ENCODE results near the gene HEPACAM2.

The HEPACAM2 gene

DNA sequence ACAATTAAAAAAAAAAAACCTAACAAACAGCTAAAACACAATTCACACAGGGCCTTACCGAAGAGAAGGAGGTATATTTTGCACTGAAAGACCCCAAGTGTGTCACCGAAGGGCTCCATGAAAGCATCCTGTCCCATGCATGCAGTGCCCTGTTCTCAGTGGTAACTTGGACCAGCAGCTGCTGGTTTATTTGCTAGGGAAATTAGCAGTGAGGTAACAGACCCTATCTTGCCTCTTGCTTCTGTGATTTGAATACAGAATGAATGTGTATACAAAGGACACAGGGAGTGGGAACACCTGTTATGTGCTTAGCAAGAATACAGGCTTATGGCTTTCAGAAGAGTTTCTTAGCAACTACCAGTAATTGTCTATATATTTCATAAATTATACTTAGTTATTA, at the start of gene HEPACAM2:
TSS of gene HEPACAM2 (minus strand) at position 160 of the 400 bp plus-strand sequence.
- DNase-seq (ENCODE audit: low read depth): no peak

DNA sequence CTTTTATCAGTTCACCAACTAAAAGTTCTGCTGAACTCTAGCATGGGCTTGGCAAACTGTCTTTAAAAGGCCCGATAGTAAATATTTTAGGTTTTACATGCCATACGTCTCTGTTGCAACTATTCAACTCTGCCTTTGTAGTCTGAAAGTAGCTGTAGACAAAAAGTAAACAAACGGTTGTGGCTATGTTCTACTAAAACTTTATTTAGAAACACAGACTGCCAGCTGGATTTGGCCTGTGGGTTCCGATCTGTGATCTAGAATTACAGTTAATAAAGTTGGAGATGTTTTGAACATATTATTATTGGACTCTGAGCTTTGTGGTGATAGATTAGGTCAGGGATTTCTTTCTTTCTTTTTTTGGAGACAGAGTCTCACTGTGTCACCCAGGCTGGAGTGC, 39.0 kb upstream of the HEPACAM2 start:
- DNase-seq (ENCODE audit: low read depth): no peak

- DNase-seq (ENCODE audit: low read depth): no peak
Observed at GRCh38 chr7:93262535-93262934, 36.3 kb upstream of the HEPACAM2 start.

DNA sequence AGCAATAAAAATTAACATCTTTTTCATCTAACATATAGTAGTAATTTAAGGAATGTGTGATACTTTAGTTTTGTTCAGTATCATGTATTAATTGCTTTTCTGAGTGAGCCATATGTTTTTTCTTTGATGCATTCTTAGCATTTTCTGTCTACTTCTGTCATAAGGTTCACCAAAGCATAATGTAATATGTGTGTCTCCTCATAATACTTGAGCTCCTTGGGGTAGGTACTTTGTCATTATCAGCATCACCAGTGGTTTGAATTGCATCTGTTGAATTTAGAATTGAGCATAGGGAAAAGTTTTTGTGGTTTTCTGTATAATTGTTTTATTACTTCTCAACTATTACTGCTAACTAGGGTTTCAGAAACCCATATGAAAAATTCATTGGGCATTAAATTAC, 32.4 kb upstream of the HEPACAM2 start:
- DNase-seq (ENCODE audit: low read depth): no peak

GRCh38 chr7:93249491-93250148, 23.4 kb upstream of the HEPACAM2 start:
- no peak for DNase-seq (ENCODE audit: low read depth)

GRCh38 chr7:93245525-93246432, 19.5 kb upstream of the HEPACAM2 start:
- DNase-seq (ENCODE audit: low read depth): no peak

GRCh38 chr7:93242106-93242505, 15.8 kb upstream of the HEPACAM2 start:
- no peak for DNase-seq (ENCODE audit: low read depth)

DNA sequence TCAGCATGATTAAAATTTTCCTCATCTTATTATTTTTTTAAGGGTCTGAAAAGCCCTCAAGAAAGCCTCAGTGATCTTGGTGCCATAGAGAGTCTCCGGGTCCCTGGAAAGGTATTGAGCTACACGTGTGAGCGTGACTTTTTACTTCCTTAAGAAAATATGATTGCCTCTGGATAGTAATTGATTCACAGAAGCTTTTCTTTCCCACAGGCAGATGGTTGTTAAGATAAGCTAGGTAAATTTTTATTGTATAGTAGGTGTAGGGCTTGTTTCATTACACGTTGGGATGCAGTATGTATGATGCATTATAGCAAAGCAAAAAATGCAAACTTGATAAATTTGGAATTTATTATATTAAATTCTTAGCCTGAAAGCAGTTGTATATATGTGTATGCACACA, 13.6 kb upstream of the HEPACAM2 start:
- no peak for DNase-seq (ENCODE audit: low read depth)

DNA sequence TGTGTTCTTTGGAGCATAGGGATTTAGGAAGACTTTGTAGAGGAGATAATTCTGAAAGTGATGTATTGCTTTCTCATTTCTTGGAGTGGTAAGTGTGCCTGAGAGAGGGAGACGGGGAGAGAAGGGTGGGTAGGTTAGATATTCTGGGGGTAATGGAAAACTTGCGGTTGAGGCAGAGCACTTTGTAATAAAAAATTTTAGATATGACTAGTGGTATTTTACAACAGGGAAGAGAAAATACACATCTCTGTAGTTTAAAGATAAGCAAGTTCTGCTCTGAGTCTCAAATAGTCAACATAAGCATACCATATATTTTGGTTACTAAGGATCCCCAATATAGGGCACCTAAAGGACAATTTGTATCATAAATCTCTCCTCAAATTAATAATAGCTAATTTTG, 12.5 kb upstream of the HEPACAM2 start:
- no peak for DNase-seq (ENCODE audit: low read depth)

DNA sequence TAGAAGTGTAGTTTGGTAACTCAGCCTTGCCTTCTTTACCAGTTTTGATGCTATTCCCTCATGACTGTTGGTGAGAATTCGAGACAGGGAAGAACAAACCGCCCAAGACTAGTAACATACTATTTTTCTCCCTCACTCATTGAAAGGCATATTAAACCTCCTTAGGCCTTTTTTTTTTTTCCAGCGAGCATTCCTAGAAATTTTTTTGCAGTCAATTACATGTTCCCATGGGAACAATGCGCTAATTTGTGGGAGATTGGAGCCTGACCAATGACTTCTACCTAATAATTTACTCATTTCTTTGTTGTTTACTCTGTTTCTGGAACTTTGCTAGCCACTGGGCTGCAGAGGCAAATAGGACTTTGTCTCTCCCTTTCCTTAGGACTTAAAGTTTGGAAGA, 11.9 kb upstream of the HEPACAM2 start:
- no peak for DNase-seq (ENCODE audit: low read depth)

GRCh38 chr7:93235541-93235940, 9.3 kb upstream of the HEPACAM2 start:
- no peak for DNase-seq (ENCODE audit: low read depth)

- no peak for DNase-seq (ENCODE audit: low read depth)
Observed at GRCh38 chr7:93232673-93233018, 6.4 kb upstream of the HEPACAM2 start.

- peak; percentile 82 for DNase-seq (ENCODE audit: low read depth)
Observed at GRCh38 chr7:93231799-93232672, 5.8 kb upstream of the HEPACAM2 start, which contains the start of gene VPS50. VPS50 (plus strand) TSS chr7:93232366; CDS start chr7:93232468, 102 bp downstream.

DNA sequence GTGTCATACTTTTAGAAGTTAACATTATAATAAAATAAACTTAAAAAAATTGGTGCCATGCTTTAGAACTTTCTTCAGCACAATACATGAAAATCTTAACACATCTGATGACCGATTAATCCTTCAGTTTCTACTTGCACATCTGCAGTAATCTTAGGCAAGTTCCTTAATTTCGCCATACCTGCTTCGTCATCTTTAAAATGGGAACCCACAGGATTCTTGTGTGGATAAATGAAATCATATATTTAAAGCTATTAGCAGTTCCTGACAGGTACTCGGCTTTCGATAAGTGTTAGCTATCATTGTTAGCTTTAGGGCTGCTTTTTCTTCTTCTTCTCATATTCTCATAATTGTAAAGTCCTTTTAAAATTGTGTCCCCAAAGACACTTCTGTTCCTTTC, 5.0 kb upstream of the HEPACAM2 start:
- no peak for DNase-seq (ENCODE audit: low read depth)

DNA sequence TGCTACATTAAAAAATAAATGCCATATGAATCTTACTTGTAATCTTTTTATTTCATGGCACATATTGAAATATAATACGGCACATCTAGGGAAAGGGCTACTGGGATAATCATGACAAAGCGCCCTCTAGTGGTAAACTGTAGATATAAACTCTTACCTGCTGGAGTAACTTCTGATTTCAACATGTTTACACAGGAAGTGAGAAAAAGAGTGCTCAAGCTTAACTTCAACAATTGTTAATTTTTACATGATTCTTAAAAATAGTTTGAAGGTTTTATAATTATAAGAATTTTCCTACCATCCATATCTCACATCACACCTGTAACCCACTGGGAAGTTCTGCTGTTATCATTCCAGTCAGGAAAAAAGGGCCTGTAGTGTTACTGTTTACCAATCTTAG, 2.0 kb upstream of the HEPACAM2 start:
- no peak for DNase-seq (ENCODE audit: low read depth)

GRCh38 chr7:93219868-93220267, 6.4 kb downstream of the HEPACAM2 start:
- no peak for DNase-seq (ENCODE audit: low read depth)

DNA sequence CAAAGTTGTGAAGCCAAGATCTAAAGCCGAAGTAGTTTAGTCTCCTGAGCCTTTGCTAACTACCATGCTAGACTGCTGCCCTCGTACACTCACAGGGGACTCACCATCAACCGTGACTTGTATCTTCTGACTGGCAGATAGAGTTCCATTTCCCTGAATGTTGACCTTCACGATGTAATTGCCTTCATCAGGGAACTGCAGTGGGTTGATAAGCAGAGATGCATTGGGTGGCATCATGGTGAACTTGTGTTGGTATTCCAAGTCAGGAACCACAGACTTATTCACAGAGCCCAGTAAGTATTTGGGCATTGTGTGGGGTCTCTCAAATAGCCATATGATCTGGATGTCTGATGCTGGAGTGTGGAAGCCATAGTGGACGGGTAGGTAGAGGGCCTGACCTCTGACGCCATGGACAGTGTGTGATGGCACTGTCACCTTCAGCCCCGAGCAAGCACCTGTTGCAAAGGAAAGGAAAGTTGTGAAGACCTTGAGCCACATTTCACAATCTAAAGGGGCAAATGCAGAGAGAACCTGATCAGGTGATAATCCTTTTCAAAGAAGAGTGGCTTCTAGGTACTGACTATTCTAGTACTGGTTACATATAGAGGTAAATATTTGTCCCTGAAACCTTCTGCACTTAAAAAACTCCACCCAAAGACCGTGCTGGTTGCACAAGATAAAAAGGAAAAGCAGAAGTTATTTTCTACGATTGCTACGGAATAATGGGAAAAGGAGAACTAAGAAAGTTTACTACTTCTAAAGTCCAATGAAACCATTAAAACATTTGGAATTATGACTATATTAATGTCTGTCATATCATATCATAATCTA, 7.1 kb downstream of the HEPACAM2 start:
- DNase-seq (ENCODE audit: low read depth): no peak

- no peak for DNase-seq (ENCODE audit: low read depth)
Observed at GRCh38 chr7:93212881-93213280, 13.4 kb downstream of the HEPACAM2 start.

DNA sequence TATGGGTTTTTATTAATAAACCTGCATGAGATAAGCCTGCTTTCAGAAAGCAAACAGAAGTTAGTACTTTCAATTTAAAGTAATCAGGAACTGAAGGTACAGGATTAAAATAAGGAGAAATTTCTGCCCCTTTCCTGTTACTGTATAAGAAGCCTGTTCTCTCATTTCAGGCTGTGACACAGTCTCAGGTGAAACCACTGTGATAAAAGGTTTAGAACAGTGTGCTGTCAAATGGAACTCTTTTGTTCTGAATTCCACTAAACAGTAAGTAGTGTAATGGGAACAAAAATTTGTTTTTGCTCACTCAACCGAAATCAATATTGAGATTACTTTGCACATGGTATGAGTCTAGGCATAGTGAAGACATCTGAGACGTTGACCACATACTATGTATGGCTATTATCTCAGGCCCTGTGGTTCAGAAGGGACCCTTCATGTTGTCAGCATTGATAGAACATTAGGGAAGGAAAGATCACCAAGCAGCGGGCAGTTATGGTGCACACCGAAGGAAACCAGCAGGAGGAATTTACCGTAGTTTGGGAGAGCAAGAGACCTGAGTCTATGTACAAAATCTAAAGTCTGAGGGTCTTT, 14.9 kb downstream of the HEPACAM2 start:
- DNase-seq (ENCODE audit: low read depth): no peak

DNA sequence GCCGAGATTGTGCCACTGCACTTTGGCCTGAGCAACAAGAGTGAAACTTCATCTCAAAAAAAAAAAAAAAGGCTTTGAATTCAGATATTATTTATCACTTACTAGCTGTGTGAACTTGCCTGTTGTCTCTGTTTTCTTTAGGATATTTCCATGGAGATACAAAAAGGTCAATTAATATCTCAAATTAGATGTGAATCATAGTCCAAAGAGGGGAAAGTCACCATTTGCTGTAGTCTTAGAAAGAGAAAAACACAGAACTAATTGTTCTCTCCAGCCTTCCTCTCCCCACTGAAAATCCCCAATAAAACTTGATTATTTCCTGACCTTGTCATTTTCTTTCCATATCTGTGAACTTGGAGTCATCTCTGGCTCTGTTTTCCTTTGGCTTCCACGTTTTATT, 21.2 kb downstream of the HEPACAM2 start:
- DNase-seq (ENCODE audit: low read depth): no peak

DNA sequence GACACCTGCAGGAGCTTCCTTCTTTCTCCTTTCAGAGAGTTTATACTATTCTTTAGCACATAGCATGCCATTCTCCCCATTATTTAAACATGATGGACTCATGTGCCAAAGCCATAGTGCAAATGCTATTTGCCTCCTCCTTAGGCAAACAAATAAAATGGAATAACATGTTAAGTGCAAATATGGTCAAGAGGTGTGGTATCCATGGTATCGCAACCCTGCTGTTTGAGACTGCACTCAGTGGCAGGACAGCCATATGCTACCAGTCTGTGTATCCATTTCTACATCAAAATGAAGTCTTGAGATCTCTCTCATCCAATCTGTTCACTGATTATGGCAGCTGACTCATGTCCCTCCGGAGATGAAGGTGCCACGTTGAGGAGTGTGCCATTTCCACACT, 22.8 kb downstream of the HEPACAM2 start:
- no peak for DNase-seq (ENCODE audit: low read depth)

All from activated T-cell treated with anti-CD3 and anti-CD28 coated beads for 1 hour (primary cell).